ENCODE data around the gene CPN2. TPM values are rescaled to one million over a fixed set of nuclear protein-coding genes. Genes with fewer than 3 reads are reported as not detected.

Gene CPN2
- total and polyA plus RNA-seq, 10 of the 15 experiments (the other 5 are each of a cell fraction or from before 2014, with no cell fraction given) = not detected

GRCh38 chr3:194386066-194386465, 34.9 kb upstream of the CPN2 start:
- WGBS (ENCODE audit: insufficient coverage, insufficient replicate concordance, low lambda C conversion rate, missing lambda C conversion rate) = 61% methylated on average over 15 of the region's 15 CpGs
- TF ChIP-seq SPI1 (IDR thresholded peaks at IDR 0.05; ENCODE audit: borderline replicate concordance, insufficient read depth, low read depth, low read length) = no peak
- no peak for TF ChIP-seq RAD21 (IDR thresholded peaks at IDR 0.05; ENCODE audit: insufficient read depth, low read depth, low read length)
- TF ChIP-seq TBL1XR1 (IDR thresholded peaks at IDR 0.05; ENCODE audit: low read depth, low read length) = no peak
- TF ChIP-seq IRF4 (IDR thresholded peaks at IDR 0.05; ENCODE audit: low read depth, low read length) = no peak
- TF ChIP-seq EGR1 (IDR thresholded peaks at IDR 0.05; ENCODE audit: borderline replicate concordance in 1 of 2, low read depth in 2 of 2, low read length in 2 of 2) = no peak
- Histone ChIP-seq H3K9me3 (replicated peaks; ENCODE audit: control insufficient read depth, insufficient read depth, low read length) (peaks cover 2% of the 10 kb centered on the region; the same call in 1 of the 3 replicates), H2AFZ (ENCODE audit: control insufficient read depth, low read depth, low read length) (no peak overlapping the region), H3K36me3 (ENCODE audit: control insufficient read depth in 2 of 2, insufficient read depth in 2 of 2, low read length in 1 of 2) (no peaks in the 10 kb centered on the region), H3K27ac (ENCODE audit: control insufficient read depth, insufficient read depth) (no peak overlapping the region), H4K20me1 (ENCODE audit: control insufficient read depth, insufficient read depth) (no peaks in the 10 kb centered on the region), H3K4me2 (ENCODE audit: control insufficient read depth, insufficient read depth) (no peak overlapping the region), H3K4me3 (no peak overlapping the region), H3K9ac (ENCODE audit: control insufficient read depth, insufficient read depth, low read length) (no peak overlapping the region), H3K4me1 (ENCODE audit: control insufficient read depth, insufficient read depth, low read length) (no peaks in the 10 kb centered on the region), H3K79me2 (ENCODE audit: control insufficient read depth, insufficient read depth, low read length) (no peaks in the 10 kb centered on the region), H3K27me3 (replicated peaks in 1 of 2; ENCODE audit: control insufficient read depth in 2 of 2, insufficient read depth in 2 of 2, low read length in 1 of 2) (no peaks in the 10 kb centered on the region)
- POLR2A ChIA-PET = no interaction called here
- CTCF ChIA-PET = interaction anchor here (0.8 to 1.1 kb wide), 2 partner anchors 42 to 52 kb away, joined by 3 to 4 read pairs; no protein-coding TSS in a partner anchor
- no TSS peak for BruUV-seq (replicated peaks)
- RAD21 ChIA-PET (ENCODE audit: unreplicated experiment) = no interaction called here
- FAIRE-seq (no peak), ATAC-seq (no peak), DNase-seq (ENCODE audit: low read depth, low spot score) (no peak)
- SMC1A ChIA-PET (ENCODE audit: uncharacterized antibody, unreplicated experiment) = no interaction called here
- in situ Hi-C loops (cut with MboI) (no loop called here), intact Hi-C loops (cut with micrococcal nuclease; ENCODE audit: unreplicated experiment) (no loop called here)

- Histone ChIP-seq H4K20me1 (ENCODE audit: control insufficient read depth, insufficient read depth) (no peaks in the 10 kb centered on the region), H3K9me3 (replicated peaks; ENCODE audit: control insufficient read depth, insufficient read depth, low read length) (no peaks in the 10 kb centered on the region), H3K79me2 (ENCODE audit: control insufficient read depth, insufficient read depth, low read length) (no peaks in the 10 kb centered on the region), H3K27me3 (replicated peaks in 1 of 2; ENCODE audit: control insufficient read depth in 2 of 2, insufficient read depth in 2 of 2, low read length in 1 of 2) (no peaks in the 10 kb centered on the region; a peak in 2 of 4 replicates), H3K4me3 (no peak overlapping the region), H3K4me1 (ENCODE audit: control insufficient read depth, insufficient read depth, low read length) (no peaks in the 10 kb centered on the region), H3K4me2 (ENCODE audit: control insufficient read depth, insufficient read depth) (no peak overlapping the region), H2AFZ (ENCODE audit: control insufficient read depth, low read depth, low read length) (no peak overlapping the region), H3K36me3 (ENCODE audit: control insufficient read depth in 2 of 2, insufficient read depth in 2 of 2, low read length in 1 of 2) (no peaks in the 10 kb centered on the region), H3K9ac (ENCODE audit: control insufficient read depth, insufficient read depth, low read length) (no peak overlapping the region), H3K27ac (ENCODE audit: control insufficient read depth, insufficient read depth) (no peak overlapping the region)
- ChIA-PET CTCF (no interaction called here), RAD21 (ENCODE audit: unreplicated experiment) (no interaction called here), SMC1A (ENCODE audit: uncharacterized antibody, unreplicated experiment) (no interaction called here), POLR2A (no interaction called here)
- in situ Hi-C loops (cut with MboI) = no loop called here
- WGBS (ENCODE audit: insufficient coverage, insufficient replicate concordance, low lambda C conversion rate, missing lambda C conversion rate) = 49% methylated on average over 12 of the region's 12 CpGs
- intact Hi-C loops (cut with micrococcal nuclease; ENCODE audit: unreplicated experiment) = no loop called here
- no peak for DNase-seq (ENCODE audit: low read depth, low spot score)
- BruUV-seq (replicated peaks) = no TSS peak
- FAIRE-seq = no peak
- ATAC-seq = no peak
- TF ChIP-seq IKZF2 (IDR thresholded peaks at IDR 0.05) (no peak), SRF (IDR thresholded peaks at IDR 0.05; ENCODE audit: low read depth in 2 of 2, low read length in 2 of 2) (no peak), MTA2 (IDR thresholded peaks at IDR 0.05; ENCODE audit: low read depth) (no peak), MAX (IDR thresholded peaks at IDR 0.05; ENCODE audit: low read depth, low read length) (no peak), GABPA (IDR thresholded peaks at IDR 0.05; ENCODE audit: low read depth) (no peak), FOS (IDR thresholded peaks at IDR 0.05; ENCODE audit: borderline replicate concordance, extremely low read depth, insufficient read length) (no peak), SREBF1 (IDR thresholded peaks at IDR 0.05; ENCODE audit: low read length) (no peak), RUNX3 (IDR thresholded peaks at IDR 0.05; ENCODE audit: low read length) (no peak), TAF1 (IDR thresholded peaks at IDR 0.05; ENCODE audit: borderline replicate concordance, low read depth, low read length) (no peak), SIN3A (IDR thresholded peaks at IDR 0.05; ENCODE audit: low read depth, low read length) (no peak), BMI1 (IDR thresholded peaks at IDR 0.05; ENCODE audit: borderline replicate concordance) (no peak), ATF3 (IDR thresholded peaks at IDR 0.05; ENCODE audit: borderline replicate concordance, extremely low read depth, low read depth, low read length) (no peak), CEBPB (IDR thresholded peaks at IDR 0.05; ENCODE audit: borderline replicate concordance in 1 of 2, low read depth in 2 of 2, low read length in 2 of 2) (no peak), E2F4 (IDR thresholded peaks at IDR 0.05; ENCODE audit: low read depth, low read length) (no peak)
These were observed 33.5 kb upstream of the CPN2 start for GRCh38 chr3:194384569-194385001.
